HEK293T (cell line): Measurements from ENCODE around the gene HIVEP3.
"Not testable (repeated sequence)": the region's sequence is repeated elsewhere in the genome, so short reads cannot be mapped to it uniquely, and the experiment has no call there.

Source experiments
- CTCF ChIA-PET: fragments of 350-600 bp; formaldehyde crosslinking; extraction: SDS; loops from one replicate; lab custom pipeline; 2021; ENCODE audit warnings: antibody characterized with exemption, inconsistent platforms; lab: Yijun Ruan, JAX
- POLR2A ChIA-PET: fragments of 350-600 bp; formaldehyde crosslinking; extraction: SDS; loops from one replicate; lab custom pipeline; 2020; ENCODE audit warnings: antibody characterized with exemption, inconsistent platforms; lab: Yijun Ruan, JAX
- DNase-seq: peaks from one replicate; pipeline ENCODE4 v3.0.0; 2012; ENCODE audit warnings: mixed read lengths; ENCODE audit errors: extremely low spot score
- ARNT ChIP-seq: fragments of 450-650 bp; IDR thresholded peaks from 2 replicates; pipeline ENCODE4 v1.6.1; 2017; ENCODE audit warnings: mild to moderate bottlenecking
- BHLHE40 ChIP-seq: fragments of 450-650 bp; IDR thresholded peaks from 2 replicates; pipeline ENCODE4 v1.6.1; 2016; ENCODE audit warnings: mild to moderate bottlenecking, moderate library complexity, borderline replicate concordance
- CTBP1 ChIP-seq: fragments of 450-650 bp; IDR thresholded peaks from 2 replicates; pipeline ENCODE4 v1.6.1; 2016; ENCODE audit warnings: borderline replicate concordance
- ELF4 ChIP-seq: fragments of 450-650 bp; IDR thresholded peaks from 2 replicates; pipeline ENCODE4 v1.6.1; 2017; ENCODE audit warnings: antibody characterized with exemption
- FOXK2 ChIP-seq: fragments of 450-650 bp; IDR thresholded peaks from 2 replicates; pipeline ENCODE4 v1.6.1; 2016; ENCODE audit warnings: mild to moderate bottlenecking
- FOXM1 ChIP-seq: fragments of 450-650 bp; IDR thresholded peaks from 2 replicates; pipeline ENCODE4 v1.6.1; 2017; ENCODE audit warnings: mild to moderate bottlenecking, borderline replicate concordance
- HDGF ChIP-seq: fragments of 450-650 bp; IDR thresholded peaks from 2 replicates; pipeline ENCODE4 v1.6.1; 2017; ENCODE audit warnings: antibody characterized with exemption, borderline replicate concordance
- L3MBTL2 ChIP-seq: fragments of 450-650 bp; conservative IDR thresholded peaks from 2 replicates; pipeline ENCODE4 v1.6.1; 2016; ENCODE audit warnings: mild to moderate bottlenecking
- LEF1 ChIP-seq: fragments of 450-650 bp; IDR thresholded peaks from 2 replicates; pipeline ENCODE4 v1.6.1; 2017; ENCODE audit warnings: mild to moderate bottlenecking, borderline replicate concordance
- NFRKB ChIP-seq: fragments of 450-650 bp; IDR thresholded peaks from 2 replicates; pipeline ENCODE4 v1.6.1; 2016; ENCODE audit warnings: mild to moderate bottlenecking, moderate library complexity
- SUZ12 ChIP-seq: fragments of 450-650 bp; IDR thresholded peaks from 2 replicates; pipeline ENCODE4 v1.6.1; 2016; ENCODE audit warnings: mild to moderate bottlenecking
- TARDBP ChIP-seq: fragments of 450-650 bp; IDR thresholded peaks from 2 replicates; pipeline ENCODE4 v1.6.1; 2016
- ZNF384 ChIP-seq: fragments of 450-650 bp; IDR thresholded peaks from 2 replicates; pipeline ENCODE4 v1.6.1; 2016
- TF ChIP-seq, protein P1 (sequence below): fragments of 450-650 bp; IDR thresholded peaks from 2 replicates; pipeline ENCODE4 v1.6.1; 2016

HIVEP3 gene

DNA sequence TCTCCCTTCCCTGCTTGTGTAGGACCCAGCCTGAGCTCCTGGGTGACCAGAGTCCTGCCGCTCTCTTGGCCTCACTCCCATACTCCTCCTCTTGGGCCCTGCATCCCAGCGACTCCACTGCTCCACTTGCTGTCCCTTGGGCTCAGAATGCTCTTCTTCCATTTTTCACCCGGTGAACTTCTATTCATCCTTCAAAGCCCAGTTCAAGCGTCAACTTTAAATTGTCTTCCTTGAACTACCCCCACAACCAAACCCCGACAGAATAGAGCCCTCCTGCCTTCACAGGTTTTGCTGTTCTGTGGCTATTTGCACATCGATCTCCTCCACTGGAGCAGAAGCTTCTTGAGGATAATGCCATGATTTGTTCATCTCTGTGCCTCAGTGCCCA lies 218.9 kb downstream of the HIVEP3 start:
- ChIA-PET POLR2A (no interaction called here), CTCF (no interaction called here)
- TF ChIP-seq CTBP1 = no peak
- no peak for TF ChIP-seq TARDBP
- TF ChIP-seq LEF1 = no peak
- TF ChIP-seq ELF4 = no peak
- TF ChIP-seq FOXK2 = no peak
- TF ChIP-seq SUZ12 = no peak
- DNase-seq = no peak

DNA sequence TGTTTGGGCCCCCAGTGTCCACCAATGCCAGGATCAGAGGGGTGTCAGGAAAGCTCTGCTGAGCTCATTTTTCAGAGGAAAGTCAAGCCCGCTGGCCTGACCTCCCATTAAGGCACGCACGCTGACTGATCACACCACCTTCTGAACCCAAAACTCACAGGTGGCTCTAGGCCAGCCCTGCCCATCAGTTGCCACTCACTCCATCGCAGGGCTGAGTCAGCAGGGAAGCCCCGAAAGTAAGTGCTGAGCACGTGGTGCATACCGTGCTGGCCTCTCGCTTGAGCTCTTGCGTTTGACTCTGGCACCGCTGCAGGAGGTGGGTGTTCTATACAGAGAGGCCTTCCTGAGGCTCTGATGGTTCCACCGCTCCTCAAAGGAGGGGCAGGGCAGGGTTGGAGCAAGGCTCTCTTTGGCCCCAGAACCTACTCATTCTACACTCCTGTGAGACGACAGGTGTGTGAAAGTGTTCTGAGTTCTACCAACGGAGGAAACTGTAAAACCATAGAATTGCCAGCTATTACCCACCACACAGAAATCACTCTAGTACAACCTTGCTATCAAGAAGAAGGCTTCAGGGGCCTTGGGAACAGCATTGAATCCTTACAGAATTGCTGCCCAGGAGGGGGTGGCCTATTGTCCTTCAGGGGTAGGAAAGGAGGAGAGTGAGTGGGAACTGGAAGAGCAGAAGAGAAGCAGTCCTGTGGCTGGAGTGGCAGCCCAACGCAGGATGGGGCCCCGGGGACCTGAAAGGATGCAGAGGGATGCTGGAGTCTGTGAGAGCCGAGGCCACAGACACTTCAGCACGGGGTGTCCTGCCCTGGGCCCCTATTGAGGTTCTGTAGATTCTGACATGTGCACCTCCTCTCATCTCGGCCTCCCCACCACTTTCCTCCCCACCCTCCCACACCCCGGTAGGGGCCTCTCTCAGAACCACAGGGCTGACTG lies 219.5 kb downstream of the HIVEP3 start:
- POLR2A ChIA-PET = no interaction called here
- TF ChIP-seq ARNT = no peak
- TF ChIP-seq ELF4 = no peak
- TF ChIP-seq ZNF384 = no peak
- no peak for TF ChIP-seq FOXM1
- no peak for TF ChIP-seq SUZ12
- no peak for TF ChIP-seq BHLHE40
- no peak for TF ChIP-seq L3MBTL2
- CTCF ChIA-PET = no interaction called here
- no peak for DNase-seq

DNA sequence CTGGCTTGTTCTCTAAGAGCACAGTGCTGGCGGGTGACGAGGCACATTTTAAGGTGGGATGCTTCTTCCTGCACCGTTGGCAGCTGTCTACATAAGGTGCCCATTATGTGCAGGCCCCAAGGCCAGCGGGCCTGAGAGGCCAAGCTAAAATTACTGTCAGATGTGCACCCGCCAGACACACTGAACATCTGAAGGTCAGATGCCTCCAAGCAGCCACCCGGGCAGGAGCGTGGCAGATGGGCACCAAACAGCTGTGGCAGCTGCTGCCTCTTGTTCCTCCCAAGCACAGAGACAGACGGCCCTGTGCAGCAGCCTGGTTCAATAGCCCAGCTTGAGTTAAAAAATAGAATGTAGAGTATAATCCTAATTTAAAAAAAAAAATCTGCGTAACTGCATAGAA lies 222.3 kb downstream of the HIVEP3 start:
- TF ChIP-seq L3MBTL2 (no peak), ELF4 (no peak), BHLHE40 (no peak), CTBP1 (no peak)
- TF ChIP-seq, protein P1, sequence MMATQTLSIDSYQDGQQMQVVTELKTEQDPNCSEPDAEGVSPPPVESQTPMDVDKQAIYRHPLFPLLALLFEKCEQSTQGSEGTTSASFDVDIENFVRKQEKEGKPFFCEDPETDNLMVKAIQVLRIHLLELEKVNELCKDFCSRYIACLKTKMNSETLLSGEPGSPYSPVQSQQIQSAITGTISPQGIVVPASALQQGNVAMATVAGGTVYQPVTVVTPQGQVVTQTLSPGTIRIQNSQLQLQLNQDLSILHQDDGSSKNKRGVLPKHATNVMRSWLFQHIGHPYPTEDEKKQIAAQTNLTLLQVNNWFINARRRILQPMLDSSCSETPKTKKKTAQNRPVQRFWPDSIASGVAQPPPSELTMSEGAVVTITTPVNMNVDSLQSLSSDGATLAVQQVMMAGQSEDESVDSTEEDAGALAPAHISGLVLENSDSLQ = no peak
- ChIA-PET CTCF (no interaction called here), POLR2A (no interaction called here)

DNA sequence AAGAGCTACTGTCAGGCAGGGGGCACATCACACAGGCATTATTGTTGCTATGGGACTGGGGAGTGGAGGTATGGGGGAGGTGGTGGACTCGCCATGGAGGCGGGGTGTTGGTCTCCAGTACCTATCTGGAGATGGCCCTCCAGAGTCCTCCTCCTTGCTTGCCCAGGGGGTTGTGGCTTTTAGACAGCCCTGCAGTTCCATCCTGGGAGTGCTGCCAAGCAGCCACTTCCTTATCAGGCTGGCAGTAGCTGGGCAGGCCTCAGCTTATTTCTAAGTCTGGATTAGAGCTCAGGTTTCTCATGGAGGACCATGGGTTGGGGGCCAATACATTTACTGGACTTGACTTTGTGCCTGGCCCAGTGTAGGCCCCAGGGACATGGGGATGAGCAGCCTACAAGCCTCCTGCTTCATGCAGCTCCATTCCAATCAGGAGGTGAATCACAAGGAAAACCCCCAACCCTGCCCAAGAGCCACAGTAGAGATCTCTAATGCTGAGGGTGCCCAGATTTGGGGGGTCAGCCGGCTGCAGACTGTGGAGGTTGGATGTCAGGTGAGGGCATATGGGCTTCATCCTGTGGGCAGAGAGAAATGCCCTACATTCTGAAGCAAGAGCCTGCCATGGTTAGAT lies 223.5 kb downstream of the HIVEP3 start:
- POLR2A ChIA-PET = no interaction called here
- CTCF ChIA-PET = interaction anchor here (0.5 kb wide), 1 partner anchor 178 kb away, joined by 3 read pairs; no protein-coding TSS in a partner anchor
- no peak for DNase-seq
- TF ChIP-seq ZNF384 = no peak

More for the DNA sequence above, 222.3 kb downstream of the HIVEP3 start:
- DNase-seq = no peak

DNA sequence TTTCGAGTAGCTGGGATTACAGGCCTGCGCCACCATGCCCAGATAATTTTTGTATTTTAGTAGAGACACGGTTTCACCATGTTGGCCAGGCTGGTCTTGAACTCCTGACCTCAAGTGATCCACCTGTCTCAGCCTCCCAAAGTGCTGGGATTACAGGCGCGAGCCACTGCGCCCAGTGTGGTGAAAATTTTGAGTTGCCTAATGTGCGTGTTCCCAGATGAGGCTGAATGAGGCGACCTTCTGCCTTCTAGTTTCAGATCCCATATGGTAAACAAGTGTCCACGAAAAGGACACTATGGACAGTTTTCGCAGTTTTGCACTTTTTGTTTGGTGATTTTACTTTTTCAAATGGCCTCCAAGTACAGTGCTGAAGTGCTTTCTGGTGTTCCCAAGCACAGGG lies 226.8 kb downstream of the HIVEP3 start:
- POLR2A ChIA-PET, CTCF ChIA-PET, DNase-seq: not testable (repeated sequence)

DNA sequence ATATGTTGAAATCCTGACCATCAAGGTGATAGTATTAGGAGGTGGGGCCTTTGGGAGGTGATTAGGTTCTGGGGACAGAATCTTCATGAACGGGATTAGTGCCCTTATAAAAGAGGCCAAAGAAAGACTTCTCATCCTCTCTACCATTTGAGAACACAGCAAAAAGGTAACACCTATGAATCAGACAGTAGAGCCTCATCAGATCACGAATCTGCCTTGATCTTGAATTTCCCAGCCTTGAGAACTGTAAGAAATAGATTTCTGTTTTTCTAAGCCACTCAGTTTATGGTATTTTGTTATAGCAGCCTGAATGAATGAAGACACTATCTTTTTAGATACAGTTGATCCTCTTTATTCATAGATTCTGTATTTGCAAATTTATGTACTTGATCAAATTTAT lies 227.3 kb downstream of the HIVEP3 start:
- POLR2A ChIA-PET = no interaction called here
- CTCF ChIA-PET = no interaction called here
- TF ChIP-seq HDGF = no peak
- no peak for TF ChIP-seq L3MBTL2
- TF ChIP-seq ELF4 = no peak
- TF ChIP-seq, protein P1 = no peak
- no peak for TF ChIP-seq CTBP1
- no peak for TF ChIP-seq ZNF384
- no peak for TF ChIP-seq NFRKB
- no peak for TF ChIP-seq ARNT
- TF ChIP-seq TARDBP = no peak
- no peak for DNase-seq

DNA sequence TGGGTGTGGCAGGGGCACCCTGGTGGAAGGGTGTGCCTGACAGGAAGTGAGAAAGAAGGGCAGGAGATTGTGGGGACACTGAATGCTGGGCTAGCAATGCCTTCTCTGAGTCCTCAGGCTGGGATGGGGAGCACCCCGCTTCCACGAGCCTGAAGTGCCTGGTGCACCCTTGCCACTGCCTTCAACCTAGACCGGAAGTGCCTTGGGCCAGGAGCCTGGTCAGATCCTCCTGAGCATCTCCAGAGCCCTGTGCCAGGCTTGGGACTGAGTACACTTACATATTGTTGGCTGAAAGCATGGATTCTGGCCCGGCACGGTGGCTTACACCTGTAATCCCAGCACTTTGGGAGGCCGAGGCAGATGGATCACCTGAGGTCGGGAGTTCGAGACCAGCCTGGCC lies 228.4 kb downstream of the HIVEP3 start:
- TF ChIP-seq BHLHE40 = no peak
- POLR2A ChIA-PET = no interaction called here
- CTCF ChIA-PET = interaction anchor here (1.1 kb wide), 1 partner anchor 113 kb away, joined by 3 read pairs; no protein-coding TSS in a partner anchor
- DNase-seq = no peak

DNA sequence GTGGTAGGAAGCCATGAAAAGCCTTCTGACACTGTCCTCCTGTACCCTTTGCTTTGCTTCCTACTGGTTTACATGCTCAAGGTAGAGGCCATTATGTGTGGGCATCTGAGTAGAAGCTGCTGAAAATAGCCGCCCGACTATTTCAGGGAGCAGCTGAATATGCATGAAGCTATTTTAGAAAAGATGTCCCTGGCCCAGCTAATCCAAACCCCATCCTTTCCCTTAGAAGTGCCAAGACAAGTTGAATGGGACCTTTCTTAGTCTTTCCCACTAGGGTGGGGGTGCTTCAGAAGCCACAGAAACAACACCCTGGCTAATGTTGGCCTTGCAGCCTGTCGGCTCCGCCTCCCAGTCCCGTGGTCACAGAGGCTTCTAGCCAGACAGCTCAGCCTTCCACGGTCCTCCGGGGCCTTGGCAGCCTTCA lies 229.2 kb downstream of the HIVEP3 start:
- POLR2A ChIA-PET = no interaction called here
- CTCF ChIA-PET = interaction anchor here (1.1 kb wide), 1 partner anchor 112 kb away, joined by 3 read pairs; no protein-coding TSS in a partner anchor

More for the DNA sequence above, 229.2 kb downstream of the HIVEP3 start:
- DNase-seq = no peak
- no peak for TF ChIP-seq ZNF384
- TF ChIP-seq BHLHE40 = no peak
- no peak for TF ChIP-seq L3MBTL2
- TF ChIP-seq FOXM1 = no peak
- no peak for TF ChIP-seq LEF1
- TF ChIP-seq, protein P1 = no peak
- TF ChIP-seq ARNT = no peak
- TF ChIP-seq CTBP1 = no peak
- TF ChIP-seq TARDBP = no peak
